ENCODE measurements around the gene GRIA1.

The GRIA1 gene

GRCh38 chr5:153546566-153546965, 56.1 kb downstream of the GRIA1 start:
- DNase-seq (ENCODE audit: low read depth in 2 of 2), result no peak

GRCh38 chr5:153551537-153552079, 61.1 kb downstream of the GRIA1 start:
- no peak for DNase-seq (ENCODE audit: low read depth in 2 of 2)

- no peak for DNase-seq (ENCODE audit: low read depth in 2 of 2)
Observed at GRCh38 chr5:153552886-153553285, 62.4 kb downstream of the GRIA1 start.

- no peak for DNase-seq (ENCODE audit: low read depth in 2 of 2)
Observed at GRCh38 chr5:153555420-153556114, 65.1 kb downstream of the GRIA1 start.

DNA sequence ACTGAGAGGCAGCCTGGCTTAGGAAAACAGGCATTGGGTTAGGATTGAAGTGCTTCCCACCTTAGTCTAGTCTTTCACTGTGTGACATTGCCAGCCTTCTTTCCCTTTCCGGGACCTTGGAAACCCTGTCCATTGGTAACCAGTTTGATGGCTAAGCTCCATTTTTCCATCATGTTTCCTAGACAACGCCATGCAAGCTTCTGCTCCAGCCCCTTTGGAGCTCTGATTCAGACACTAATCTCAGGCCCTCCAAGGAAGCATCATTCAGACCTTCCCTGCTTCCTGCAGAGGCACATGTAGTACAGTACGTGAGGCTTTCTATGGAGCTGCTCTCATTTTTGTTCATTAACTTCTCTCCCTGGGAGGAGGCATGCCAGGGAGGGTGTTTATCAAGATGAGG, 68.5 kb downstream of the GRIA1 start:
- no peak for DNase-seq (ENCODE audit: low read depth in 2 of 2)

DNA sequence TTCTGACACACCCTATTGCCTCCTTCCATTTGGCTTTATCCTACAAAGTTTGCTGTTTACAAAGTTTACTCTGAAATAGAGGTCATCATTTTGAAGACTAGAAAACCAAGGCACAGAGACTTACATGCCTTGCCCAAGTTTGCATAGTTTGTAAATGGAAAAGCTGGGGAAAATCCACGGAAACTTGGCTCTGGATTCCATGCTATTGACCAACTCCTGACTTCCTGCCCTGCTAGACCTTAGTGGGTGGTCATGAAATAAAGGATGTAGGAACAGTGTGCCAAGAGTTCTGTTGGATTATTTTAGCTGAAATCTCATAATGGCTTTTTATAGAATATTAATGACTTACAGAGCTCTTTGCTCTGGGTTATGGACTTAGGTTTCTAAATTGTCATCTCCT, 69.5 kb downstream of the GRIA1 start:
- DNase-seq (ENCODE audit: low read depth in 2 of 2), result no peak

GRCh38 chr5:153562189-153562588, 71.7 kb downstream of the GRIA1 start:
- no peak for DNase-seq (ENCODE audit: low read depth in 2 of 2)

- DNase-seq (ENCODE audit: low read depth in 2 of 2), result no peak
Observed at GRCh38 chr5:153565822-153566221, 75.4 kb downstream of the GRIA1 start.

DNA sequence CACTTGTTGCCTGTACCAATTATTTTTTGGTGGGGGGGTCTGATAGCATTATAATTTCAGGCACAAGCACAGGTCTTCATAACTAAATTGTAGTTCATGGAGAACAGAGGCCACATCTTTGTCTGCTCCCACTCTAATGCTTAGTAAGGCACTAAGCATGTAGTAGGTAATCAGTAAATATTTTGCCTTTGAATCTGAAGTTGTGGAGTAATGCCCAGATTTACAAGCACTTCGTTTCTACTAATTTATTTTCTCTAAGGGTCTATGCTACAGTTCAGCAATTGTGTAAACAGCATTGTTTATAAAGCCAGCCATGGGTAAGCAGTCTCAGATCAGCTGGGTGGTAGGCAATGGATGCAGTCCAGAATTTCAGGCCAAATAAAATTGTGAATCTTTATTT, 78.6 kb downstream of the GRIA1 start:
- no peak for DNase-seq (ENCODE audit: low read depth in 2 of 2)

DNA sequence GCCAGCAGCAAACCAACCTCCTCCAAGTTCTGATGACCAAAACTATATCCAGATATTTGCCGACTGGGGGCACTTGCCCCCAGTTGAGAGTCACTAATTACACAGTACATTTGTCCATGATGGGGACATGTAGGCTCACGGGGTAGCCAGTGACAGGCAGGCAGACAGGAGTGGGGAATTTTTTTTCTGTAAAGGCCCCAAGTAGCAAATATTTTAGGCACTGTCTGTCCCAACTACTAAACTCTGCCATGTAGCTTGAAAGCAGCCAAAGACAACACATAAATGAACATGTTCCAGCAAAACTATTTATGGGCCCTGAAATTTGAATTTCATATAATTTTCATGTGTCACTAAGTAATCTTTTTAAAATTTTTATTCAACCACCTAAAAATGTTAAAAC, 80.7 kb downstream of the GRIA1 start:
- DNase-seq (ENCODE audit: low read depth in 2 of 2), result no peak

- DNase-seq (ENCODE audit: low read depth in 2 of 2), result no peak
Observed at GRCh38 chr5:153572411-153573145, 82.1 kb downstream of the GRIA1 start.

GRCh38 chr5:153573326-153574033, 83.0 kb downstream of the GRIA1 start:
- no peak for DNase-seq (ENCODE audit: low read depth in 2 of 2)

DNA sequence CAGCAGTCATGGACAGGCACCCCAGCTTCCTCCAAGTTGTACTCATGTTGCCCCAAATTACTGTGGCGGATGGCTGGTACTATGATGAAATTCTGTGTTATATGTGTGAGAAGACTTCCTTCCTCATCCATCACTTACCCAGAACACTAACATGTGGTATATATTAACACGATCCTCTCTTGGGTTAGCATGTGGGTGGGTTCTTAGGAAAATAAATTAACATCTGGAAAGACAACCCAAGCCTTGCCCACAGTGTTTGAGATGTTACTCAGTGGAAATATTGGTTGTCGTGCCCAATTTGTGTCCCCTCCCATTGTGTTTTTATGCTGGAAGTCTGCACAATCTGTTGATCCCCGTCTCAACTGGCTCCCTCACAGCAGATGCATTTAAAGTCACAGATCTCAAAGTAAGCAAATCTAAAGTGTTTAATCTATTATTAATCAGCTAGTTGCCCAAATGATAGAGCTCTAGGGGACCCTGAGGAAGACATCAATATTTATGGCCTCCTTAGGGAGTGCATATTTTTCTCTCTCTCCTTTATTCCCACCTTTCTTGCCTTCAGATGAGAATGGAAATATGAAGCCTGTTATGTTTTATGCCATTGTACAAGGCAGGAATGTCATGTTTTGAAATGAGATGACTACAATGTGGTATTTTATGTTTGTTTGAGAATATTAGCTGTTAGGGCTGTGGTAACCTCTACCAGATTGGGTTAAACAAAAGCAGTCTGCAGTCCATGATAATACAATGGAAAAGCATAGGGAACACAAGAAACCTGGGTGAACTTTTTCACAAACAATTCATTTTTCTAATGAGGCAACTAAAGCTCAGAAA, 93.9 kb downstream of the GRIA1 start:
- no peak for DNase-seq (ENCODE audit: low read depth in 2 of 2)

- no peak for DNase-seq (ENCODE audit: low read depth in 2 of 2)
Observed at GRCh38 chr5:153584960-153585359, 94.5 kb downstream of the GRIA1 start.

GRCh38 chr5:153585622-153586277, 95.3 kb downstream of the GRIA1 start:
- no peak for DNase-seq (ENCODE audit: low read depth in 2 of 2)

DNA sequence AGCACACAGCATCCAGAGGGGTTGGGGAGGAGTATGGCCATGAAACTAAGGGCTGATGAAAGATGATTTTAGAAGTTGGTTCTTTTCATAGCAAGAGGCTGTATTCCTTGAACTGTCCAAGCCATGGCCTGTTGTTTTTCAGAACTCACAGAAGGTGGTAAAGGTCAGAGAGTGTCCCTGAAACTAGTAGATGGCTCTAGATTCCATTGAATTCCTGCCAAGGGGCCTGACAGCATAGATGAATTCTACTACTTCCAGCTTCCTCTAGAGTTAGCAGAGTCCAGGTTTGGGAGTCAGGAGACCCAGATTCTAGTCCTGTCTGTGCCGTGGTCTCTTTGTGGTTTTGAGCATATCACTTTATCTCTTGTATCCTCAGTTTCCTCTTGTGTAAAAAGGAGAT, 101.6 kb downstream of the GRIA1 start:
- DNase-seq (ENCODE audit: low read depth in 2 of 2), result no peak

GRCh38 chr5:153594785-153595184, 104.3 kb downstream of the GRIA1 start:
- no peak for DNase-seq (ENCODE audit: low read depth in 2 of 2)

- DNase-seq (ENCODE audit: low read depth in 2 of 2), result no peak
Observed at GRCh38 chr5:153598099-153598498, 107.6 kb downstream of the GRIA1 start.

DNA sequence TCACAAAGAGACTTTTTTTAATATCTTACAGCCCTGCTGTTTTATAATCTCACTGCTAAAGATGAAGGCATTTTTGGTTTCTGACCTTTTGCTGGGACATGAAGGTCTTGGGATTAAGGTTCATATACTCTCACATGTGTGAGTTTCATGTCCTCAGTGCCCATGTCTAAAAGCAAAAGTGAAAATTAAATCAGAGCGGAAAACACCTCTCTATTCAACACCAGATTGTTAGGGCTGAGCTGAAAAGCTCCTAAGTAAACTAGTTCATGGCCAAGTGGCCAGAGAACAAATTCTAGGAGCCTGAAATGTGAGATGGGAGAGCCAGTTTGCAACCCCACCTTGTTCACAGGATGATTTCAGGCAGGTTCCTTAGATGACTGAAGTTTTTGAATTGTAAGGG, 110.9 kb downstream of the GRIA1 start:
- DNase-seq (ENCODE audit: low read depth in 2 of 2), result no peak

DNA sequence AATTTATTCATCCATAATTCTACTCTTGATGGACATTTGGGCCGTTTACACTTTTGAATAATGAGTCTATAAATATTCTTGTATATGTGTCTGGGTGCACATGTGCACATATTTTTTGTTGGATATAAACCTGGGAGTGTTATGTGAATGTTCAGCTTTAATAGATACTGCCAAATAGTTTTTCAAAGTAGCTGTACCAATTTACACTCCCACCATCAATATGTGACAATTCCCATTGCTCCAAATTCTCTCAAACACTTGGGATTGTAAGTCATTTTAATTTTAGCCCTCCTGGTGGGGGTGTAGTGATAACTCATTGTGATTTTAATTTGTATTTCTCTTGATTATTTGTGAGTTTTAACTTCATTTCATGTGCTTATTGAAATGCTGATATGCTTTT, 114.9 kb downstream of the GRIA1 start:
- no peak for DNase-seq (ENCODE audit: low read depth in 2 of 2)

GRCh38 chr5:153610009-153610408, 119.5 kb downstream of the GRIA1 start:
- no peak for DNase-seq (ENCODE audit: low read depth in 2 of 2)

Measured in stimulated activated CD8-positive, alpha-beta memory T cell treated with anti-CD3 and anti-CD28 coated beads, Interleukin-2, amount 100 ng/mL, for 1 hour (primary cell).